Motor neuron (in vitro differentiated cells): ENCODE measurements around the gene SPATA13. TPM values are rescaled to one million over a fixed set of nuclear protein-coding genes. Genes with fewer than 3 reads are reported as not detected.
"Not testable (repeated sequence)": the region's sequence is repeated elsewhere in the genome, so short reads cannot be mapped to it uniquely, and the experiment has no call there.

Experiments
- ATAC-seq, 8 experiments: fragments of 200-7000 bp; cut with Tn5 transposase; replicated peaks in 6 of 8; 2 replicates each; pipeline ENCODE4 v1.8.0; 2021; ENCODE audit warnings: mild to moderate bottlenecking in 8 of 8, moderate library complexity in 8 of 8
- H3K27ac ChIP-seq, 2 donors: fragments of 250-450 bp; sonication (Bioruptor Pico); 2 replicates each; pipeline ENCODE4 v1.9.0; 2021; ENCODE audit warnings: antibody characterized with exemption in 2 of 2, mild to moderate bottlenecking in 2 of 2, moderate library complexity in 1 of 2
- H3K4me1 ChIP-seq, 2 donors: fragments of 250-450 bp; sonication (Bioruptor Pico); replicated peaks in 1 of 2; 2 replicates each; pipeline ENCODE4 v1.6.1; 2021; ENCODE audit warnings: antibody characterized with exemption in 2 of 2, mild to moderate bottlenecking in 2 of 2, moderate library complexity in 1 of 2
- H3K4me3 ChIP-seq, 5 donors: fragments of 250-450 bp; sonication (Bioruptor Pico); 2 replicates each; pipeline ENCODE4 v1.9.0; 2021; ENCODE audit warnings: antibody characterized with exemption in 5 of 5, mild to moderate bottlenecking in 5 of 5, moderate library complexity in 4 of 5
- WGBS, 10 experiments: fragments of 450-650 bp; shearing (Covaris generic); methylation state at CpG; one replicate each; pipeline ENCODE4 v1.0.0; 2022; 5-methylcytosine and 5-hydroxymethylcytosine counted together
- in situ Hi-C, 9 experiments: fragments of 400-800 bp; cut with MboI; loops; one replicate each; pipeline ENCODE4 v1.15.0; 2021; ENCODE audit warnings: low sequenced_read_pairs in 9 of 9, low pct_unique_long_range_greater_than_20kb in 2 of 9; ENCODE audit not compliant: unreplicated experiment in 9 of 9
- total RNA-seq, 8 experiments: library from RNA; unstranded; fragments of 300-600 nt; gene quantifications; 2 replicates each; pipeline versions ENCODE4 v1.2.3 to v1.2.4, GENCODE V29; 2022

SPATA13 gene
- total RNA-seq: 10 to 100 TPM in 3 of 8 experiments, 1 to 10 TPM in 5; 1.3 to 25.2 (median 8.8) TPM

GRCh38 chr13:24160458-24161009, at the start of gene SPATA13:
SPATA13 (plus strand) TSS chr13:24160720; CDS start chr13:24222930, 62,210 bp downstream.
- in situ Hi-C loops: no loop called here

DNA sequence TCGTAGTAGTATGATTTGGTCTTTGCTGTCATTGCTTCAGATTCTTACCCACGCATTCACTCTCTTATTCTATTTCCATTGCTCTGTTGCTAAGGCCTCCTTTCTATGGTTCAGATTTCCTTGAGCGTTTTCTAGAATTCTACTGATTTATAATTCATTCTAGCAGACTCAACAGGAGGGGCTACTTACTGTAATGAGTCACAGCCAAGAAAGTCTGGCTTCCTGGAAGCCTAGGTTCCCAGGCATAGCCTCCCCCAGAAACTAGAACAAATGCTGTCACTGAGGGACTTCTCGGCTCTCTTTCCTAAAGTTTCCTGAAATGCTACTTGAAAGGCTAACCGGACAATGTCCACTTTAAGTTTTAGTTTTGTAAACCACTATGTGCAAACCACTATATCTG, 47.7 kb upstream of the SPATA13 start:
- in situ Hi-C loops: no loop called here
- 62 to 100% (median 95%) methylated on average over 1 to 5 of the region's 5 CpGs for WGBS, 10 experiments

More at GRCh38 chr13:24160458-24161009, at the start of gene SPATA13:
- peak within 1 kb of the TSS; percentile 7 to 15 for H3K27ac ChIP-seq
- H3K4me3 ChIP-seq: peak within 1 kb of the TSS; percentile 43 to 84 (median 68)
- WGBS, 10 experiments: 0 to 4% methylated on average over 5 to 11 of the region's 50 CpGs; no CpG with 5 or more reads in 8 of the 10 experiments
- peaks cover 30 to 39% of the 10 kb centered on the region in 2 donors for H3K4me1 ChIP-seq
- ATAC-seq: peak; percentile 82 to 90 (median 86)

DNA sequence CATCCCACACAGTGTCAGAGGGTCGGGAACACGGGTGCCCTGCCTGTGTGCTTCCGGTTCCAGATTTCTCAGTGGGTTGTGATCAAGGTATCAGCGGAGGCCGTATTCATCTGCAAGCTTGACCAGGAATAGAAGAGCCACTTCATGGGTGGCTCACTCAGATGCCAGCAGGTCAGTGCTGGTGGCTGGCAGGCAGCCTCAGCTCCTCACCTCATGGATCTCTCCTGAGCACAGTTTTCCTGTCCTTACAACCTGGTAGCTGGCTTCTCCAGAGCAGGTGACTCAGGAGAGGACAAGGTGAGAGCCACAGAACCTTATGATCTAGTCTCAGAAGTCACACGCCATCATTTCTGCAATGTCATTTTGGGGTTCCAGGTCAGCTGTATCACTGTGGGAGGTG, 44.8 kb upstream of the SPATA13 start:
- Histone ChIP-seq H3K4me1 (peaks cover 5 to 14% of the 10 kb centered on the region in 2 donors), H3K4me3 (no peak overlapping the region), H3K27ac (no peak overlapping the region)
- in situ Hi-C loops: no loop called here
- 40 to 100% (median 90%) methylated on average over 1 to 5 of the region's 6 CpGs for WGBS, 10 experiments
- ATAC-seq: no peak

More for the DNA sequence above, 47.7 kb upstream of the SPATA13 start:
- Histone ChIP-seq H3K27ac (no peak overlapping the region), H3K4me1 (peaks cover 0 to 3% of the 10 kb centered on the region in 2 donors), H3K4me3 (no peak overlapping the region)
- peak in 3 of 8 experiments; percentile 40 to 95 (median 82) for ATAC-seq

DNA sequence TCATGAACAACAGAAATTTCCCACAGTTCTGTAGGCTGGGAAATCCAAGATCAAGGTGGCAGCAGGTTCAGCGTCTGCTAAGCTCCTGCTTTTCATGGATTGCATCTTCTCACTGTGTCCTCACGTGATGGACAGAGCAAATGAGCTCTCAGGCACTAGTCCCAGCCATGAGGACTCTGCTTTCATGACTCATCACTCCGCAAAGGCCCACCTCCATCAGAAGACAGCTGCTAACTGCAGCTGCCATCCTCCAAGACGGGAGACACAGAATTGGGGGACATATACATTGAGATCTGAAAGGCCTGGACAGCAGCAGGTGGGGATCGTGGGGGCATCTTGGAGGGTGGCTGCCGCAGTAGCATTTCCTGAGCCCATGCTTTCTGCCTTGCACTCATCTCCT, 44.4 kb upstream of the SPATA13 start:
- in situ Hi-C loops: no loop called here
- H3K4me3 ChIP-seq: no peak overlapping the region
- 82 to 100% (median 100%) methylated on average over 1 to 2 of the region's 6 CpGs; no CpG with 5 or more reads in 4 of the 10 experiments for whole genome bisulfite sequencing, 10 experiments
- peak in 7 of 8 experiments; percentile 30 to 70 (median 63) for ATAC-seq
- H3K27ac ChIP-seq: no peak overlapping the region
- H3K4me1 ChIP-seq: peaks cover 5 to 14% of the 10 kb centered on the region in 2 donors

GRCh38 chr13:24118576-24118975, 41.9 kb upstream of the SPATA13 start:
- ATAC-seq: no peak
- Histone ChIP-seq H3K4me1 (peaks cover 5 to 14% of the 10 kb centered on the region in 2 donors), H3K27ac (no peak overlapping the region), H3K4me3 (no peak overlapping the region)
- in situ Hi-C loops: no loop called here
- 82 to 100% (median 91%) methylated on average over 1 to 5 of the region's 5 CpGs; no CpG with 5 or more reads in 4 of the 10 experiments for WGBS, 10 experiments

- H3K4me1 ChIP-seq: peaks cover 10 to 15% of the 10 kb centered on the region in 2 donors
- H3K27ac ChIP-seq: peak overlapping the region in 1 of 2 donors; percentile 0
- in situ Hi-C loops: no loop called here
- 0 to 100% (median 50%) methylated on average over 1 to 8 of the region's 11 CpGs; no CpG with 5 or more reads in 1 of the 10 experiments for WGBS, 10 experiments
- no peak overlapping the region for H3K4me3 ChIP-seq
- ATAC-seq: peak in 4 of 8 experiments; percentile 27 to 66 (median 40)
Observed at GRCh38 chr13:24119626-24120508, 40.7 kb upstream of the SPATA13 start.

DNA sequence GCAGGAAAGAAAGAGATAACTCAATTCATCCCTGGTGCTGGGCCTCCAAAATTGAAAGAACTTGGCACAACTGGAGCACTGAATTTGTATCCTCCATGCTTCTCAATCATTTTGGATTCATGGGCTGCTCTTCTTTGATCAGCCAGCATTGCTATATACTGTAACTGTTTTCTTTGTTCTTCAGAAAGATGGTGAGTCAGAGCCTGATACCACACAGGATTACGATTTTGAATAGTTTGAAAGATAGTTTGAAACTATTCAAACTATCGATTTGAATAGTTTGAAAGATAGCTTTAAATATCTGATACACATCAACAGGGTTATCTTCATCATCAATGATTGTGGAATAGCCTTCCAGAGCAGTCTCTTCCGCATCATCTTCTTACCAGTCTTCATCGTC, 38.5 kb upstream of the SPATA13 start:
- in situ Hi-C loops, H3K4me3 ChIP-seq, ATAC-seq, H3K27ac ChIP-seq: not testable (repeated sequence)
- WGBS, 10 experiments: 30 to 100% (median 85%) methylated on average over 2 to 4 of the region's 4 CpGs; no CpG with 5 or more reads in 1 of the 10 experiments
- peaks cover 16 to 23% of the 10 kb centered on the region in 2 donors for H3K4me1 ChIP-seq

DNA sequence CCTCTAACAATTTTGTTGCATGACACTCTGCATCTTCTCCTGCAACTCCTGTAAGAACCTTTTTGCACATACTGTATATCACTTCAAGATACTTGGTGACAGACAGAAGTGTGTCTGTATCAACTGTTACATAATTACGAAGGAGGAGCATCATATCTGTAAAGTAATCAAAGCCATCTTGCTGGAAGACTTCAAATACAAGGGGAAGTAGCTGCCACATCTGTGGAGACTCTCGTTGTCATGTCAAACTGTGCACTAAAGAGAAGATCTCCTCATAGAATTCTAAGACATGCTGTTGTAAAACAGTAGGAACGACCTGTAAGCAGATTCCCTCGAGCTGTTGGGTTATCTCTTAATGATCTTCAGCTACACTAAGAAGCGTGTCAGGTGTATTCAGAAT, 38.0 kb upstream of the SPATA13 start:
- 0 to 100% (median 88%) methylated on average over 1 to 4 of the region's 5 CpGs; no CpG with 5 or more reads in 2 of the 10 experiments for WGBS, 10 experiments
- no peak overlapping the region for H3K4me3 ChIP-seq
- H3K4me1 ChIP-seq: peaks cover 16 to 23% of the 10 kb centered on the region in 2 donors
- H3K27ac ChIP-seq: no peak overlapping the region
- ATAC-seq: no peak
- in situ Hi-C loops: no loop called here

DNA sequence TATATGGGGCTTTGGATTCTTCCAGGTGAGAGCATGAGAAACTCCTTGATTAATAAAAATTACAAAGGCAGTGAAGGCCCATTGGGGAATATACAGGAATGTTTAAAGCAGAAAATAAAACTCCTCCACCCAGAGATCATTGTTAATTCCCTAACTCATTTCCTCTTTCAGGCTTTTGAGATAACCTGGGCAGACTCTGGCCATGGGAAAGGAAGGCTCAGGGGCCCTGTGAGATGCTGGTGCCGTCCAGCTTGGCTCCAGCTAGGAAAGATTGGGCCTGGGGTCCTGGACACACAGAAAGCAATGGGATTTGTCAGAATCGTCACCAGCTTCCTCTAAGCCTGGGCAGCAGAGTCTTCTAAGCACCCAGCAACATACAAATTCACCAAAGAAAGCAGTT, 36.8 kb upstream of the SPATA13 start:
- peaks cover 16 to 23% of the 10 kb centered on the region in 2 donors for H3K4me1 ChIP-seq
- H3K27ac ChIP-seq: no peak overlapping the region
- no peak for ATAC-seq
- 50 to 100% (median 88%) methylated on average over 1 to 2 of the region's 2 CpGs; no CpG with 5 or more reads in 5 of the 10 experiments for WGBS, 10 experiments
- in situ Hi-C loops: no loop called here
- no peak overlapping the region for H3K4me3 ChIP-seq

GRCh38 chr13:24124789-24125476, 35.6 kb upstream of the SPATA13 start:
- peaks cover 14 to 17% of the 10 kb centered on the region in 2 donors for H3K4me1 ChIP-seq
- WGBS, 10 experiments: 28 to 90% (median 57%) methylated on average over 1 to 6 of the region's 9 CpGs; no CpG with 5 or more reads in 3 of the 10 experiments
- no peak overlapping the region for H3K4me3 ChIP-seq
- in situ Hi-C loops: no loop called here
- H3K27ac ChIP-seq: no peak overlapping the region
- peak in 5 of 8 experiments; percentile 72 to 83 (median 79) for ATAC-seq

GRCh38 chr13:24127116-24127631, 33.3 kb upstream of the SPATA13 start:
- H3K4me3 ChIP-seq: no peak overlapping the region
- no peak overlapping the region for H3K27ac ChIP-seq
- in situ Hi-C loops: no loop called here
- ATAC-seq: peak in 2 of 8 experiments; percentile 87 to 89
- WGBS, 10 experiments: 0 to 100% (median 88%) methylated on average over 1 to 2 of the region's 2 CpGs; no CpG with 5 or more reads in 7 of the 10 experiments
- H3K4me1 ChIP-seq: peaks cover 21 to 25% of the 10 kb centered on the region in 2 donors

- in situ Hi-C loops: no loop called here
- no peak for ATAC-seq
- H3K27ac ChIP-seq: no peak overlapping the region
Observed at GRCh38 chr13:24128112-24128511, 32.4 kb upstream of the SPATA13 start.

More at GRCh38 chr13:24128112-24128511, 32.4 kb upstream of the SPATA13 start:
- Histone ChIP-seq H3K4me1 (peaks cover 21 to 25% of the 10 kb centered on the region in 2 donors), H3K4me3 (no peak overlapping the region)
- 20 to 100% (median 72%) methylated on average over 1 to 4 of the region's 5 CpGs; no CpG with 5 or more reads in 4 of the 10 experiments for WGBS, 10 experiments
